Fibroblast of lung (primary cell): ENCODE measurements around the gene ZNF175.

Source experiments
- CTCF ChIP-seq, 2 donors: IDR thresholded peaks in 1 of 2; conservative IDR thresholded peaks in 1 of 2; 1 replicate in 1 of 2; 2 replicates in 1 of 2; pipeline ENCODE4 v1.5.1; 2011 to 2012; ENCODE audit warnings: low read length in 2 of 2, control low read depth in 1 of 2, inconsistent platforms in 1 of 2, low read depth in 1 of 2, mild to moderate bottlenecking in 1 of 2
- EZH2 ChIP-seq: IDR thresholded peaks from 2 replicates; pipeline ENCODE4 v1.5.1; 2012; ENCODE audit warnings: low read length, control low read depth, mild to moderate bottlenecking; ENCODE audit errors: missing control alignments

- no peak for TF ChIP-seq EZH2
- TF ChIP-seq CTCF (conservative IDR thresholded peaks at IDR 0.05 in 1 of 2, IDR thresholded peaks at IDR 0.05 in 1 of 2; ENCODE audit: low read depth in 1 of 2, low read length in 2 of 2): no peak
Observed at GRCh38 chr19:51590441-51590840, 19.4 kb downstream of the ZNF175 start.
